IMR-90 (cell line): Measurements from ENCODE around the gene PPAN. TPM values are rescaled to one million over a fixed set of nuclear protein-coding genes. Genes with fewer than 3 reads are reported as not detected.

Experiments used
- ATAC-seq: fragments of 200-7000 bp; cut with Tn5 transposase; 2 replicates; pipeline ENCODE4 v1.9.1; 2020; ENCODE audit warnings: low read depth, mild to moderate bottlenecking, moderate library complexity
- BruUV-seq: library from RNA; stranded (reverse); fragments of 400-500 nt; replicated peaks from 2 replicates; lab custom pipeline; 2021; lab: Mats Ljungman, UMichigan
- CTCF ChIA-PET: fragments of 300-600 bp; formaldehyde crosslinking; extraction: SDS; loops from one replicate; lab custom pipeline; 2021; ENCODE audit warnings: antibody characterized with exemption; lab: Yijun Ruan, JAX
- POLR2A ChIA-PET: fragments of 300-600 bp; sonication (Branson Sonifier 250); formaldehyde crosslinking; loops from one replicate; lab custom pipeline; 2022; ENCODE audit warnings: antibody characterized with exemption; ENCODE audit not compliant: unreplicated experiment; lab: Charles Lee
- DNase-seq: peaks from one replicate; pipeline ENCODE4 v3.0.0; 2013
- H2AFZ ChIP-seq: replicated peaks from 2 replicates; pipeline ENCODE3; 2013; ENCODE audit warnings: low read length, mild to moderate bottlenecking; ENCODE audit not compliant: poor library complexity
- H2AK5ac ChIP-seq: 2 replicates; pipeline ENCODE4 v1.6.1; 2013; ENCODE audit warnings: low read depth, low read length, inconsistent platforms
- H2AK9ac ChIP-seq: replicated peaks from 2 replicates; pipeline ENCODE3; 2013; ENCODE audit warnings: mild to moderate bottlenecking, low read depth, low read length, moderate library complexity; ENCODE audit not compliant: poor library complexity
- H2BK120ac ChIP-seq: 2 replicates; pipeline ENCODE4 v1.6.1; 2013; ENCODE audit warnings: low read depth, low read length, inconsistent platforms
- H2BK15ac ChIP-seq: 3 replicates; pipeline ENCODE4 v1.6.1; 2013; ENCODE audit warnings: low read depth, low read length, inconsistent platforms
- H2BK20ac ChIP-seq: 2 replicates; pipeline ENCODE4 v1.6.1; 2013; ENCODE audit warnings: low read depth, mild to moderate bottlenecking, inconsistent platforms, low read length, moderate library complexity
- H2BK5ac ChIP-seq: 2 replicates; pipeline ENCODE4 v1.6.1; 2013; ENCODE audit warnings: mild to moderate bottlenecking, low read depth, low read length, inconsistent platforms; ENCODE audit not compliant: poor library complexity, severe bottlenecking
- H3K14ac ChIP-seq: replicated peaks from 2 replicates; pipeline ENCODE4 v1.6.1; 2013; ENCODE audit warnings: low read depth, low read length, inconsistent platforms
- H3K18ac ChIP-seq: 2 replicates; pipeline ENCODE4 v1.6.1; 2013; ENCODE audit warnings: low read depth, low read length, control low read depth
- H3K23ac ChIP-seq: 2 replicates; pipeline ENCODE4 v1.6.1; 2013; ENCODE audit warnings: low read depth, low read length, inconsistent platforms
- H3K27ac ChIP-seq: 2 replicates; pipeline ENCODE4 v1.5.1; 2013; ENCODE audit warnings: mild to moderate bottlenecking, control low read depth, low read length; ENCODE audit not compliant: insufficient read depth
- H3K27me3 ChIP-seq: 2 replicates; pipeline ENCODE4 v1.6.1; 2013; ENCODE audit warnings: low read length; ENCODE audit not compliant: control insufficient read depth, insufficient read depth
- H3K36me3 ChIP-seq: 2 replicates; pipeline ENCODE4 v1.6.1; 2013; ENCODE audit warnings: low read length, mixed read lengths; ENCODE audit not compliant: control insufficient read depth, insufficient read depth
- H3K4ac ChIP-seq: 2 replicates; pipeline ENCODE4 v1.6.1; 2013; ENCODE audit warnings: low read depth, low read length, inconsistent platforms
- H3K4me1 ChIP-seq: 2 replicates; pipeline ENCODE4 v1.6.1; 2013; ENCODE audit warnings: low read length, mixed read lengths; ENCODE audit not compliant: control insufficient read depth, insufficient read depth
- H3K4me2 ChIP-seq: 2 replicates; pipeline ENCODE4 v1.6.1; 2013; ENCODE audit warnings: low read depth, mild to moderate bottlenecking, control low read depth, low read length, moderate library complexity
- H3K4me3 ChIP-seq: 2 replicates; pipeline ENCODE4 v1.5.1; 2013; ENCODE audit warnings: low read depth, mild to moderate bottlenecking, control low read depth, low read length, moderate library complexity; ENCODE audit not compliant: insufficient read depth
- H3K56ac ChIP-seq: 2 replicates; pipeline ENCODE4 v1.6.1; 2013; ENCODE audit warnings: low read length, inconsistent platforms; ENCODE audit not compliant: insufficient read depth; ENCODE audit errors: extremely low read depth
- H3K79me1 ChIP-seq, 2 experiments: 2 replicates each; pipeline ENCODE4 v1.6.1; 2013; ENCODE audit warnings: low read length in 2 of 2, inconsistent platforms in 1 of 2, low read depth in 1 of 2
- H3K9ac ChIP-seq: 2 replicates; pipeline ENCODE4 v1.6.1; 2013; ENCODE audit warnings: low read depth, low read length, control low read depth
- H3K9me1 ChIP-seq: 2 replicates; pipeline ENCODE4 v1.6.1; 2013; ENCODE audit warnings: low read length, inconsistent platforms; ENCODE audit not compliant: insufficient read depth
- H3K9me3 ChIP-seq: 2 replicates; pipeline ENCODE4 v1.6.1; 2013; ENCODE audit warnings: low read length; ENCODE audit not compliant: control insufficient read depth, insufficient read depth
- H4K20me1 ChIP-seq: 2 replicates; pipeline ENCODE4 v1.6.1; 2013; ENCODE audit warnings: low read length, inconsistent platforms; ENCODE audit not compliant: insufficient read depth
- H4K5ac ChIP-seq: 2 replicates; pipeline ENCODE4 v1.6.1; 2013; ENCODE audit warnings: mild to moderate bottlenecking, low read depth, low read length, control low read depth
- H4K8ac ChIP-seq, 2 experiments: 2 replicates each; pipeline ENCODE4 v1.6.1; 2013; ENCODE audit warnings: low read depth in 2 of 2, low read length in 2 of 2, control low read depth in 1 of 2, inconsistent platforms in 1 of 2
- H4K91ac ChIP-seq: 2 replicates; pipeline ENCODE4 v1.6.1; 2013; ENCODE audit warnings: low read depth, low read length, inconsistent platforms; ENCODE audit not compliant: insufficient read depth
- BHLHE40 ChIP-seq: fragments of 150-350 bp; IDR thresholded peaks from 2 replicates; pipeline ENCODE4 v1.6.1; 2016; ENCODE audit warnings: mild to moderate bottlenecking, low read depth, low read length
- CEBPB ChIP-seq: IDR thresholded peaks from 2 replicates; pipeline ENCODE4 v1.6.1; 2012; ENCODE audit warnings: low read depth, low read length, improper control_type of control experiment
- CHD1 ChIP-seq: IDR thresholded peaks from 2 replicates; pipeline ENCODE4 v1.6.1; 2012; ENCODE audit warnings: low read depth, low read length, improper control_type of control experiment
- CTCF ChIP-seq: conservative IDR thresholded peaks from 2 replicates; pipeline ENCODE4 v1.5.1; 2012; ENCODE audit warnings: mild to moderate bottlenecking, low read depth, low read length, improper control_type of control experiment
- ELK1 ChIP-seq: fragments of 150-350 bp; IDR thresholded peaks from 2 replicates; pipeline ENCODE4 v1.6.1; 2016; ENCODE audit warnings: low read depth, mild to moderate bottlenecking, low read length, moderate library complexity, borderline replicate concordance
- FOS ChIP-seq: fragments of 150-350 bp; IDR thresholded peaks from 2 replicates; pipeline ENCODE4 v1.6.1; 2016; ENCODE audit warnings: low read depth, low read length
- MAFK ChIP-seq: IDR thresholded peaks from 2 replicates; pipeline ENCODE4 v1.6.1; 2012; ENCODE audit warnings: low read depth, low read length, improper control_type of control experiment
- MAZ ChIP-seq: IDR thresholded peaks from 2 replicates; pipeline ENCODE4 v1.6.1; 2012; ENCODE audit warnings: low read depth, mild to moderate bottlenecking, low read length, improper control_type of control experiment, moderate library complexity, borderline replicate concordance
- MXI1 ChIP-seq: IDR thresholded peaks from 2 replicates; pipeline ENCODE4 v1.6.1; 2012; ENCODE audit warnings: low read depth, mild to moderate bottlenecking, low read length, moderate library complexity, borderline replicate concordance
- NFE2L2 ChIP-seq: fragments of 150-350 bp; IDR thresholded peaks from 2 replicates; pipeline ENCODE4 v1.6.1; 2016; ENCODE audit warnings: low read depth, mild to moderate bottlenecking, low read length
- POLR2A ChIP-seq: IDR thresholded peaks from 2 replicates; pipeline ENCODE4 v1.6.1; 2012; ENCODE audit warnings: mild to moderate bottlenecking, low read depth, low read length
- RAD21 ChIP-seq: IDR thresholded peaks from 2 replicates; pipeline ENCODE4 v1.6.1; 2012; ENCODE audit warnings: low read length, improper control_type of control experiment
- RCOR1 ChIP-seq: IDR thresholded peaks from 2 replicates; pipeline ENCODE4 v1.6.1; 2012; ENCODE audit warnings: mild to moderate bottlenecking, low read length, improper control_type of control experiment; ENCODE audit not compliant: insufficient replicate concordance
- RFX5 ChIP-seq: IDR thresholded peaks from 2 replicates; pipeline ENCODE4 v1.8.0; 2012; ENCODE audit warnings: low read depth, mild to moderate bottlenecking, low read length, moderate library complexity
- SMC3 ChIP-seq: fragments of 150-350 bp; IDR thresholded peaks from 2 replicates; pipeline ENCODE4 v1.6.1; 2016; ENCODE audit warnings: low read depth, mild to moderate bottlenecking, antibody characterized with exemption, low read length, moderate library complexity
- WGBS, 2 experiments: methylation state at CpG; one replicate each; pipeline versions ENCODE4 v1.1.5 to v1.1.7; 2013; ENCODE audit warnings: missing lambda C conversion rate in 2 of 2; ENCODE audit not compliant: insufficient read length in 1 of 2; ENCODE audit errors: extremely low coverage in 2 of 2; 5-methylcytosine and 5-hydroxymethylcytosine counted together
- dilution Hi-C: fragments of 300-500 bp; cut with HindIII; formaldehyde crosslinking; loops from one replicate; pipeline ENCODE4 v1.14.3; 2018; ENCODE audit warnings: low sequenced_read_pairs; ENCODE audit not compliant: unreplicated experiment
- in situ Hi-C: fragments of 300-500 bp; cut with MboI; formaldehyde crosslinking; loops from 3 replicates; pipeline ENCODE4 v1.14.3; 2019; ENCODE audit warnings: low sequenced_read_pairs, inconsistent platforms, mixed read lengths
- intact Hi-C: fragments of 100-400 bp; cut with micrococcal nuclease; formaldehyde crosslinking; loops from 2 replicates; pipeline ENCODE4 v1.10.0; 2022
- polyA plus RNA-seq, 3 experiments: library from polyadenylated mRNA; depleted of rRNA; stranded (reverse); fragments of >200 nt; gene quantifications; 2 replicates each; pipeline ENCODE4 v1.2.3, GENCODE V29; 2012; ENCODE audit warnings: low replicate concordance in 1 of 3
- total RNA-seq: library from RNA; depleted of rRNA; stranded (reverse); fragments of >200 nt; gene quantifications from 2 replicates; pipeline ENCODE4 v1.2.3, GENCODE V29; 2012
- TF ChIP-seq, protein P1 (sequence below): fragments of 150-350 bp; IDR thresholded peaks from 2 replicates; pipeline ENCODE4 v1.6.1; 2017; ENCODE audit warnings: mild to moderate bottlenecking, antibody characterized with exemption, low read length, low read depth

The PPAN gene
- total and polyA plus RNA-seq, 2 of the 4 experiments (the other 2 are of a cell fraction) = 24.0 to 41.6 TPM

DNA sequence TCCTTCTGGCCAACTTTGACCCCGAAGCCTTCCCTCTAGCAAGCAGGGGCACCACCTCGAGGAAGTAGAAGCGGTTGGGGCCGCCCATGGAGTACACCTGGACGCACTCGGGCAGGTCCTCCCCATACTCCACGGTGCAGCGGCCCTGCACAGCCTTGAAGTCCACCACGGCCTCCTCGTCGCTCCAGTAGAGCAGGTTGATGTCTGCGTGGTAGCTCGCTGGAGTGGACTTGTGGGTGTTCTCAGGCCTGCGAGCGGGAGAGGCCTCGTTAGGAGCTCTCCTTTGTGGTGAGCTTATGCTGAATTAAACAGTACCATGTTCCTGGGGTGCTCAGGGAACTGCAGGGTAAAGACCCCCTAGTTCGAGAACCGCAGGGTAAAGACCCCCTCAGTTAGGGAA, 35.8 kb downstream of the PPAN start:
- Histone ChIP-seq H2AK5ac (no peak overlapping the region), H3K9me1 (no peaks in the 10 kb centered on the region), H3K79me1 (peaks cover 10 to 20% of the 10 kb centered on the region in 2 experiments; a peak in 3 of 4 replicates), H4K91ac (no peak overlapping the region), H3K27me3 (no peaks in the 10 kb centered on the region), H3K4me1 (no peaks in the 10 kb centered on the region), H3K14ac (no peak overlapping the region), H3K56ac (no peak overlapping the region), H3K23ac (no peak overlapping the region), H2BK15ac (no peak overlapping the region), H2BK5ac (no peak overlapping the region), H3K4ac (no peak overlapping the region), H3K27ac (no peak overlapping the region), H3K4me2 (no peak overlapping the region), H3K9ac (no peak overlapping the region), H3K18ac (no peak overlapping the region), H3K4me3 (no peak overlapping the region), H3K9me3 (no peaks in the 10 kb centered on the region), H2AK9ac (no peak overlapping the region), H4K20me1 (peaks cover 4% of the 10 kb centered on the region; the same call in 1 of the 2 replicates), H2AFZ (no peak overlapping the region), H2BK20ac (no peak overlapping the region), H4K8ac (no peak overlapping the region), H3K36me3 (peaks cover 89% of the 10 kb centered on the region), H4K5ac (no peak overlapping the region), H2BK120ac (no peak overlapping the region)
- CTCF ChIA-PET = no interaction called here
- in situ Hi-C loops = no loop called here
- WGBS, 2 experiments = 100% methylated on average over 7 of the region's 18 CpGs; no CpG with 5 or more reads in 1 of the 2 experiments
- intact Hi-C loops = no loop called here
- ATAC-seq = no peak
- no TSS peak for BruUV-seq
- POLR2A ChIA-PET = interaction anchor here (0.6 kb wide), 1 partner anchor 30 kb away, joined by 3 read pairs; no protein-coding TSS in a partner anchor
- TF ChIP-seq RAD21 = no peak
- no peak for TF ChIP-seq ELK1
- TF ChIP-seq MAFK = no peak
- no peak for TF ChIP-seq POLR2A
- no peak for TF ChIP-seq RFX5
- no peak for TF ChIP-seq FOS
- no peak for TF ChIP-seq MXI1
- TF ChIP-seq RCOR1 = no peak
- TF ChIP-seq, protein P1, sequence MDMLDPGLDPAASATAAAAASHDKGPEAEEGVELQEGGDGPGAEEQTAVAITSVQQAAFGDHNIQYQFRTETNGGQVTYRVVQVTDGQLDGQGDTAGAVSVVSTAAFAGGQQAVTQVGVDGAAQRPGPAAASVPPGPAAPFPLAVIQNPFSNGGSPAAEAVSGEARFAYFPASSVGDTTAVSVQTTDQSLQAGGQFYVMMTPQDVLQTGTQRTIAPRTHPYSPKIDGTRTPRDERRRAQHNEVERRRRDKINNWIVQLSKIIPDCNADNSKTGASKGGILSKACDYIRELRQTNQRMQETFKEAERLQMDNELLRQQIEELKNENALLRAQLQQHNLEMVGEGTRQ = no peak
- TF ChIP-seq NFE2L2 = no peak
- TF ChIP-seq CEBPB = no peak
- TF ChIP-seq SMC3 = no peak
- no peak for TF ChIP-seq CHD1
- no peak for TF ChIP-seq MAZ
- TF ChIP-seq BHLHE40 = no peak
- TF ChIP-seq CTCF = no peak
- no peak for DNase-seq
- dilution Hi-C loops = no loop called here
